Lung (tissue), 12 donors: Measurements from ENCODE around the gene VENTX. TPM values are rescaled to one million over a fixed set of nuclear protein-coding genes. Genes with fewer than 3 reads are reported as not detected.

Experiments used
- ATAC-seq: fragments of 200-7000 bp; cut with Tn5 transposase; one replicate; pipeline ENCODE4 v1.9.1; 2020; ENCODE audit warnings: moderate number of reproducible peaks; ENCODE audit not compliant: insufficient read depth, low FRiP score
- DNase-seq, 3 donors: peaks; one replicate each; pipeline ENCODE4 v3.0.0-alpha.2; 2013 to 2017
- H3K27ac ChIP-seq, 2 donors: one replicate each; pipeline ENCODE4 v1.5.1; 2013; ENCODE audit warnings: mild to moderate bottlenecking in 2 of 2, moderate library complexity in 2 of 2, control low read depth in 1 of 2, inconsistent platforms in 1 of 2, low read depth in 1 of 2, low read length in 1 of 2
- H3K27me3 ChIP-seq, 3 donors: one replicate each; pipeline ENCODE4 v1.5.1; 2013; ENCODE audit warnings: low read length in 2 of 3; ENCODE audit not compliant: control insufficient read depth in 3 of 3, insufficient read depth in 3 of 3
- H3K36me3 ChIP-seq, 4 donors: one replicate each; pipeline ENCODE4 v1.5.1; 2013; ENCODE audit warnings: low read length in 4 of 4, mild to moderate bottlenecking in 1 of 4, moderate library complexity in 1 of 4; ENCODE audit not compliant: control insufficient read depth in 4 of 4, insufficient read depth in 4 of 4
- H3K4me1 ChIP-seq, 5 donors: one replicate each; pipeline ENCODE4 v1.5.1; 2013; ENCODE audit warnings: low read length in 5 of 5, mild to moderate bottlenecking in 2 of 5, moderate library complexity in 1 of 5; ENCODE audit not compliant: control insufficient read depth in 5 of 5, insufficient read depth in 5 of 5
- H3K4me3 ChIP-seq: one replicate; pipeline ENCODE4 v1.5.1; 2013; ENCODE audit warnings: mild to moderate bottlenecking, control low read depth, moderate library complexity
- H3K9ac ChIP-seq, 2 donors: one replicate each; pipeline ENCODE4 v1.5.1; 2013; ENCODE audit warnings: low read length in 2 of 2, control low read depth in 1 of 2; ENCODE audit not compliant: insufficient read depth in 1 of 2
- H3K9me3 ChIP-seq, 4 donors: one replicate each; pipeline ENCODE4 v1.5.1; 2013; ENCODE audit warnings: low read length in 3 of 4, mild to moderate bottlenecking in 1 of 4, moderate library complexity in 1 of 4; ENCODE audit not compliant: control insufficient read depth in 4 of 4, insufficient read depth in 3 of 4
- CTCF ChIP-seq: IDR thresholded peaks from 2 replicates; pipeline ENCODE4 v1.5.1; 2012; ENCODE audit warnings: mild to moderate bottlenecking; ENCODE audit errors: control extremely low read depth, extremely low read depth
- WGBS, 2 donors: extraction: QIAGEN DNeasy Blood & Tissue Kit; methylation state at CpG; one replicate each; pipeline ENCODE4 v1.1.7; 2013; 5-methylcytosine and 5-hydroxymethylcytosine counted together
- polyA plus RNA-seq, 2 donors: library from polyadenylated mRNA; stranded (reverse); fragments of 200-250 nt; gene quantifications; one replicate each; pipeline ENCODE4 v1.2.1, GENCODE V29; 2013
- total RNA-seq, 2 donors: library from RNA; depleted of rRNA in 1 of 2; stranded (reverse); fragments of >200 nt in 1 of 2; gene quantifications; one replicate each; pipeline ENCODE4 v1.2.1, GENCODE V29; 2014 to 2021
- donor health status: control.
- donor health status: control.
- donor health status: Bipolar disorder and iron deficiency.
- donor health status: healthy.
- donor health status: DM: yes; HTN: yes; CAD: no.

The VENTX gene
- total and polyA plus RNA-seq, 4 donors: 0.46 to 4.0 (median 2.4) TPM

GRCh38 chr10:133195096-133195495 lies 42.6 kb upstream of the VENTX start:
- no peaks in the 10 kb centered on the region for H3K27me3 ChIP-seq
- no peak overlapping the region for H3K27ac ChIP-seq
- H3K9me3 ChIP-seq: peaks cover 0 to 3% (median 3%) of the 10 kb centered on the region in 4 donors
- no peak overlapping the region for H3K4me3 ChIP-seq
- H3K36me3 ChIP-seq: no peaks in the 10 kb centered on the region
- DNase-seq (no peak), ATAC-seq (no peak)
- no peaks in the 10 kb centered on the region for H3K4me1 ChIP-seq
- no peak for TF ChIP-seq CTCF
- H3K9ac ChIP-seq: no peak overlapping the region
- 88 to 90% methylated on average over 19 of the region's 19 CpGs for WGBS, 2 donors

- no peak for DNase-seq
- no peak for ATAC-seq
These were observed 42.0 kb upstream of the VENTX start for GRCh38 chr10:133195611-133196010.

GRCh38 chr10:133196221-133196915 lies 41.3 kb upstream of the VENTX start:
- Histone ChIP-seq H3K36me3 (no peaks in the 10 kb centered on the region), H3K4me3 (no peak overlapping the region), H3K4me1 (no peaks in the 10 kb centered on the region), H3K9ac (peak overlapping the region in 1 of 2 donors; percentile 11), H3K27ac (no peak overlapping the region), H3K9me3 (peaks cover 0 to 3% (median 3%) of the 10 kb centered on the region in 4 donors), H3K27me3 (no peaks in the 10 kb centered on the region)
- DNase-seq: peak; percentile 18 to 44 (median 24)
- no peak for TF ChIP-seq CTCF
- no peak for ATAC-seq
- 81 to 85% methylated on average over 24 of the region's 24 CpGs for WGBS, 2 donors

More at GRCh38 chr10:133195611-133196010, 42.0 kb upstream of the VENTX start:
- no peak overlapping the region for H3K27ac ChIP-seq
- no peaks in the 10 kb centered on the region for H3K4me1 ChIP-seq
- TF ChIP-seq CTCF: no peak
- WGBS, 2 donors: 91 to 92% methylated on average over 23 of the region's 23 CpGs
- no peak overlapping the region for H3K9ac ChIP-seq
- peaks cover 0 to 3% (median 3%) of the 10 kb centered on the region in 4 donors for H3K9me3 ChIP-seq
- no peaks in the 10 kb centered on the region for H3K36me3 ChIP-seq
- no peaks in the 10 kb centered on the region for H3K27me3 ChIP-seq
- no peak overlapping the region for H3K4me3 ChIP-seq
